Measurements from ENCODE around the gene NEK11. TPM values are rescaled to one million over a fixed set of nuclear protein-coding genes. Genes with fewer than 3 reads are reported as not detected.

Gene NEK11
- total and polyA plus RNA-seq, 2 donors (not counting 3 experiments of a cell fraction or from before 2014, with no cell fraction given) = 1.7 to 4.3 TPM

GRCh38 chr3:131178710-131179375 is 152.2 kb downstream of the NEK11 start:
- BruUV-seq (replicated peaks) = no TSS peak
- no peaks in the 10 kb centered on the region for H3K9me3 ChIP-seq (replicated peaks; ENCODE audit: control insufficient read depth, insufficient read depth, low read length)
- dilution Hi-C loops (cut with MboI; ENCODE audit: extremely low pct_ligation_motif_present, low sequenced_read_pairs) = no loop called here

More at GRCh38 chr3:131178710-131179375, 152.2 kb downstream of the NEK11 start:
- Histone ChIP-seq H3K79me2 (ENCODE audit: control insufficient read depth, insufficient read depth, low read length) (no peaks in the 10 kb centered on the region), H4K20me1 (replicated peaks; ENCODE audit: control insufficient read depth, extremely low read depth, insufficient read depth, low read length) (no peaks in the 10 kb centered on the region), H3K36me3 (ENCODE audit: control insufficient read depth in 2 of 2, extremely low read depth in 1 of 2, insufficient read depth in 2 of 2, low read length in 2 of 2) (no peaks in the 10 kb centered on the region), H3K27ac (ENCODE audit: insufficient read depth, low read depth, low read length) (no peak overlapping the region), H2AFZ (ENCODE audit: low read depth, low read length) (no peak overlapping the region), H3K9me1 (replicated peaks; ENCODE audit: control insufficient read depth, extremely low read depth, insufficient read depth, low read length) (no peaks in the 10 kb centered on the region), H3K4me3 (replicated peaks in 1 of 3; ENCODE audit: insufficient read depth in 1 of 3, low read depth in 1 of 3, low read length in 3 of 3) (no peak overlapping the region), H3K4me1 (ENCODE audit: control insufficient read depth, extremely low read depth, insufficient read depth, low read length) (no peaks in the 10 kb centered on the region), H3K27me3 (ENCODE audit: control insufficient read depth in 2 of 2, insufficient read depth in 2 of 2, low read length in 2 of 2) (no peaks in the 10 kb centered on the region), H3K9ac (replicated peaks; ENCODE audit: extremely low read depth, insufficient read depth, low read length) (no peak overlapping the region), H3K4me2 (ENCODE audit: insufficient read depth, low read length) (no peak overlapping the region)
- no peak for FAIRE-seq
- TF ChIP-seq GATA2 (IDR thresholded peaks at IDR 0.05; ENCODE audit: insufficient read depth, insufficient read length, low read depth, low read length) (no peak), JUN (IDR thresholded peaks at IDR 0.05; ENCODE audit: borderline replicate concordance, insufficient read depth, insufficient read length, low read depth) (no peak), MYC (IDR thresholded peaks at IDR 0.05; ENCODE audit: low read depth, low read length) (no peak), POLR2A (IDR thresholded peaks at IDR 0.05; ENCODE audit: low read depth, low read length) (no peak), FOS (IDR thresholded peaks at IDR 0.05; ENCODE audit: borderline replicate concordance, insufficient read depth, low read length) (no peak), CTCF (IDR thresholded peaks at IDR 0.05; ENCODE audit: extremely low read depth in 1 of 2, insufficient read depth in 1 of 2, low read depth in 1 of 2, low read length in 2 of 2) (no peak), EZH2 (IDR thresholded peaks at IDR 0.05; ENCODE audit: borderline replicate concordance, low read depth, low read length, severe bottlenecking) (no peak), POLR2AphosphoS5 (IDR thresholded peaks at IDR 0.05; ENCODE audit: insufficient read depth, low read depth, low read length) (no peak), MAX (IDR thresholded peaks at IDR 0.05; ENCODE audit: insufficient read depth, insufficient read length) (no peak)
- POLR2A ChIA-PET = no interaction called here
- DNase-seq (ENCODE audit: low read depth, low spot score) = no peak
- CTCF ChIA-PET = no interaction called here
- intact Hi-C loops (cut with micrococcal nuclease) = no loop called here
